Lower leg skin (tissue), 4 donors: ENCODE results near the gene COL4A6. TPM values are rescaled to one million over a fixed set of nuclear protein-coding genes. Genes with fewer than 3 reads are reported as not detected.

Experiments
- DNase-seq, 2 donors: peaks; one replicate each; pipeline ENCODE4 v3.0.0-alpha.2; 2019; ENCODE audit warnings: low spot score in 2 of 2
- H3K4me3 ChIP-seq: fragments of 200-600 bp; sonication (generic); 2 replicates; pipeline ENCODE4 v1.5.1; 2017; ENCODE audit warnings: mild to moderate bottlenecking, low read depth; ENCODE audit not compliant: poor library complexity, severe bottlenecking
- POLR2A ChIP-seq, 2 donors: fragments of 450-650 bp; IDR thresholded peaks; one replicate each; pipeline ENCODE4 v1.6.1; 2016 to 2017; ENCODE audit warnings: antibody characterized with exemption in 2 of 2, mild to moderate bottlenecking in 1 of 2, moderate library complexity in 1 of 2
- WGBS, 2 donors: methylation state at CpG; one replicate each; pipeline ENCODE4 v1.1.5; 2018; 5-methylcytosine and 5-hydroxymethylcytosine counted together
- intact Hi-C: fragments of 100-400 bp; cut with DNase I; formaldehyde crosslinking; loops from one replicate; pipeline ENCODE4 v1.15.0; 2023; ENCODE audit warnings: low total_unique reads
- total RNA-seq, 4 donors: library from RNA; depleted of rRNA; stranded (reverse); fragments of >200 nt; gene quantifications; one replicate each; pipeline ENCODE4 v1.1.0, GENCODE V29; 2016
- TF ChIP-seq, protein P1 (sequence below), 3 donors: fragments of 450-650 bp; IDR thresholded peaks; one replicate each; pipeline ENCODE4 v1.5.1; 2016; ENCODE audit warnings: antibody characterized with exemption in 3 of 3, mild to moderate bottlenecking in 3 of 3, moderate library complexity in 2 of 3

The COL4A6 gene
- total RNA-seq, 4 donors from 2014 or later, result 9.4 to 15.3 (median 11.6) TPM

DNA sequence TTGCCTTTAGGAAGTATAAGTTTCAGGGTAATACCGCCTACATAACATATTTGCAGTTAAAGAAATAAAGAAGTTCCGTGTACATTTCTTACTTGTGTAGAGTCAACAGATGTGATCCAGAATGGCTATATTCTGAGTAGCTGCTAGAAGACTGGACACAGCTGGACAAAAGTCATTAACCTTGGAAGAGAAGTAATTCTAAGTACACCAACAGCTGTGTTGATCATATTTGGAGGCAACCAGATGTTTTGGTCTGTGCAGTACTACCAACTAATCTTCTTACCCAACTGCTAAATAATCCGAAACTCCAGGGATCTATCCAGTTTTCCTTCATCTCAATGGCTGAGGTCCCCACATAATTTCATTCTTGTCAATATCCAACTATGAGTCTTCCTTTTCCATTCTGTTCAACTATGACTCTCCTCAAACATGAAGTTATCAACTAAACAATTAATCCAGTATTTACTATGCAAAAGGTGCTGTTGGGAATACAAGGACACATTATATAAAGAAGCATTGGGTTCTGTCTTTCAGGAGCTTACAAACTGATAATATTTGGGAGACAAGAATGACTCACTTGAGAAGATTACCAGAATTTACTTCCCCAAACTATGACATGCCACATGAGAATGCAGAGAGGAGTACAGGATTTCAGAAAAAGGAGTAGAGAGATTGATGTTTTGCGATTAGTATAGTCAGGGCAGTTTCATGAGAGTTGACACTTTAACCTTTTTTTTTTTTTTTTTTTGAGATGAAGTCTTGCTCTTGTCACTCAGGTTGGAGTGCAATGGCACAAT lies 78.2 kb downstream of the COL4A6 start:
- no peak for TF ChIP-seq POLR2A (IDR thresholded peaks at IDR 0.05)
- TF ChIP-seq, protein P1, sequence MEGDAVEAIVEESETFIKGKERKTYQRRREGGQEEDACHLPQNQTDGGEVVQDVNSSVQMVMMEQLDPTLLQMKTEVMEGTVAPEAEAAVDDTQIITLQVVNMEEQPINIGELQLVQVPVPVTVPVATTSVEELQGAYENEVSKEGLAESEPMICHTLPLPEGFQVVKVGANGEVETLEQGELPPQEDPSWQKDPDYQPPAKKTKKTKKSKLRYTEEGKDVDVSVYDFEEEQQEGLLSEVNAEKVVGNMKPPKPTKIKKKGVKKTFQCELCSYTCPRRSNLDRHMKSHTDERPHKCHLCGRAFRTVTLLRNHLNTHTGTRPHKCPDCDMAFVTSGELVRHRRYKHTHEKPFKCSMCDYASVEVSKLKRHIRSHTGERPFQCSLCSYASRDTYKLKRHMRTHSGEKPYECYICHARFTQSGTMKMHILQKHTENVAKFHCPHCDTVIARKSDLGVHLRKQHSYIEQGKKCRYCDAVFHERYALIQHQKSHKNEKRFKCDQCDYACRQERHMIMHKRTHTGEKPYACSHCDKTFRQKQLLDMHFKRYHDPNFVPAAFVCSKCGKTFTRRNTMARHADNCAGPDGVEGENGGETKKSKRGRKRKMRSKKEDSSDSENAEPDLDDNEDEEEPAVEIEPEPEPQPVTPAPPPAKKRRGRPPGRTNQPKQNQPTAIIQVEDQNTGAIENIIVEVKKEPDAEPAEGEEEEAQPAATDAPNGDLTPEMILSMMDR (IDR thresholded peaks at IDR 0.05), result no peak
- 84 to 88% methylated on average over 4 of the region's 4 CpGs for WGBS, 2 donors
- intact Hi-C loops, result no loop called here
- H3K4me3 ChIP-seq, result no peak overlapping the region
- DNase-seq, result no peak

- no peak overlapping the region for H3K4me3 ChIP-seq
- whole genome bisulfite sequencing, 2 donors, result 79 to 85% methylated on average over 1 of the region's 1 CpG
- intact Hi-C loops, result no loop called here
- no peak for TF ChIP-seq POLR2A (IDR thresholded peaks at IDR 0.05)
- TF ChIP-seq, protein P1 (IDR thresholded peaks at IDR 0.05), result no peak
- no peak for DNase-seq
These were observed 84.8 kb downstream of the COL4A6 start for GRCh38 chrX:108353452-108353851.

- 56 to 60% methylated on average over 2 of the region's 2 CpGs for WGBS, 2 donors
- intact Hi-C loops, result no loop called here
- no peak overlapping the region for H3K4me3 ChIP-seq
- DNase-seq, result no peak
- TF ChIP-seq POLR2A (IDR thresholded peaks at IDR 0.05), result no peak
- TF ChIP-seq, protein P1 (IDR thresholded peaks at IDR 0.05), result no peak
These were observed 89.0 kb downstream of the COL4A6 start for GRCh38 chrX:108349210-108349609.

DNA sequence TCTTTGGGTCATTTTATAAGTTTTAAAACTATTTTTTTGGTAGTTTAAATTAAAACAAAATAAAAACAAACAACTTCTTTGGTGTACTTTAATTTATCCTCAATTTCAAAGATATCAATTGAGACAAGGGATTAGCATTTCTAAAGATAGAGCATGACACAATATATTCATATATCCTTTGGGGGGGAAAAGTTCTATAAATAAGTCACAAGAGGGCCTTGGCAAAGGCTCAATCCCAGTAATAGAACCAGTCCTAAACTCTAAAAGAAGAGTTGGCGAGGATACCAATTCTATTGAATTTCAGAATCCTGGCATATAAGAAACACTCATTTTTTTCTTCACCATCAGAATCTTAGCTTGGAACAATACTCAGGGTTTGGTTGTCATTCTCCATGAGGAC lies 89.7 kb downstream of the COL4A6 start:
- no peak overlapping the region for H3K4me3 ChIP-seq
- WGBS, 2 donors, result 78 to 84% methylated on average over 1 of the region's 1 CpG
- intact Hi-C loops, result no loop called here
- no peak for TF ChIP-seq POLR2A (IDR thresholded peaks at IDR 0.05)
- TF ChIP-seq, protein P1 (IDR thresholded peaks at IDR 0.05), result no peak
- no peak for DNase-seq

- no peak for TF ChIP-seq POLR2A (IDR thresholded peaks at IDR 0.05)
- TF ChIP-seq, protein P1 (IDR thresholded peaks at IDR 0.05), result no peak
- intact Hi-C loops, result no loop called here
- WGBS, 2 donors, result 43 to 62% methylated on average over 3 of the region's 3 CpGs
- no peak overlapping the region for H3K4me3 ChIP-seq
- DNase-seq, result no peak
These were observed 90.4 kb downstream of the COL4A6 start for GRCh38 chrX:108347800-108348199.

GRCh38 chrX:108344216-108344615 lies 94.0 kb downstream of the COL4A6 start:
- TF ChIP-seq POLR2A (IDR thresholded peaks at IDR 0.05), result no peak
- TF ChIP-seq, protein P1 (IDR thresholded peaks at IDR 0.05), result no peak
- DNase-seq, result no peak
- 40 to 42% methylated on average over 1 of the region's 1 CpG for WGBS, 2 donors
- intact Hi-C loops, result no loop called here
- H3K4me3 ChIP-seq, result no peak overlapping the region
